GM13976 (cell line): ENCODE results near the gene CLEC6A.

Experiments
- DNase-seq: peaks from one replicate; pipeline ENCODE4 v3.0.0; 2012; ENCODE audit warnings: low spot score
- CTCF ChIP-seq: IDR thresholded peaks from 2 replicates; pipeline ENCODE4 v1.5.1; 2012; ENCODE audit warnings: borderline replicate concordance, mild to moderate bottlenecking; ENCODE audit not compliant: insufficient read depth; ENCODE audit errors: extremely low read depth, missing control alignments, control extremely low read depth
- in situ Hi-C: fragments of 300-500 bp; cut with MboI; formaldehyde crosslinking; loops from one replicate; pipeline ENCODE4 v1.12.0; 2022; ENCODE audit warnings: low sequenced_read_pairs, mixed read lengths, inconsistent platforms; ENCODE audit not compliant: unreplicated experiment

Gene CLEC6A

GRCh38 chr12:8466241-8466640, 10.5 kb downstream of the CLEC6A start:
- DNase-seq, result no peak
- in situ Hi-C loops, result no loop called here
- TF ChIP-seq CTCF, result no peak

DNA sequence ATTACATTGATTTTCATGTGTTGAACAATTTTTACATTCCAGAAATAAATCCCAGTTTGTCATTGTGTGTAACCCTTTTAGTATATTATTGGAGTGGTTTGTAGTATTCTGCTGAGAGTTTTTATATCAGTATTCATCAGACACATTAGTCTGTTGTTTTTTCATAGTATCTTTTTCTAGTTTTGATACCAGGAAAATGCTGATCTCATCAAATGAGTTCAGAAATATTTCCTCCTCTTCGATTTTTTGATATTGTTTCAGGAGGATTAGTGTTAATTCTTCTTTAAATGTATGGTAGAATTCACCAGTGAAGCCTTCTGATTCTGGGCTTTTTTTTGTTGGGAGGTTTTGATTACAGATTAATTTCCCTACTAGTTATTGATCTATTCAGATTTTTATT, 15.3 kb downstream of the CLEC6A start:
- in situ Hi-C loops, result no loop called here
- no peak for TF ChIP-seq CTCF
- DNase-seq, result no peak

DNA sequence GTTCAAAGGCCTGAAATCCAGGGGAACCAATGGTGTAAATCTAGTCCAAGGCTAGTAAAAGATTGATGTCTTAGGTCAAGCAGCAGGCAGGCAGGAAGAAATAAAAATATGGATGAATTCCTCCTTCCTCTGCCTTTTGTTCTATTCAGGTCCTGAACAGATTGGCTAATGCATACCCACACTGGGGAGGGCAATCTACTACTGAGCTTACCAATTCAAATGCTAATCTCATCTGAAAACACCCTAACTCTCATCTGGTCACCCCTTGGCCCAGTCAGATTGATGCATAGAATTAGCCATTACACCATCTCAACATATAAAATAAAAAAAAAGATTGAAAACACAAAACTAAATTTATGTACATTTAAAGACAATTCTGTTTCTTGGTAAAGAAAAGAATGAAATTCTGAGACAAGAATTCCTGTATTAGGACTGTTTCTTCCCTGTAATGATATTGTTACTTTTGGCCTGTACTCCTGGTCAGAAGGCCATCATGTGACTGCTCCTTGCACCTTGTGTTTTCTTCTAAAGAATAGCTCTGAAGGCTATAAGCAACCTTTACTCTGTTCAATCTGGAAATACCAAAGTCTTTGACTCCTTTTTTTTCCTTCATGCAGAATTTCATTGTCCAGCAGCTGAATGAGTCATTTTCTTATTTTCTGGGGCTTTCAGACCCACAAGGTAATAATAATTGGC, 19.9 kb downstream of the CLEC6A start:
- in situ Hi-C loops, result no loop called here
- TF ChIP-seq CTCF, result no peak
- no peak for DNase-seq

- no peak for TF ChIP-seq CTCF
- in situ Hi-C loops, result no loop called here
- DNase-seq, result no peak
These were observed 26.9 kb downstream of the CLEC6A start for GRCh38 chr12:8482571-8483061.

DNA sequence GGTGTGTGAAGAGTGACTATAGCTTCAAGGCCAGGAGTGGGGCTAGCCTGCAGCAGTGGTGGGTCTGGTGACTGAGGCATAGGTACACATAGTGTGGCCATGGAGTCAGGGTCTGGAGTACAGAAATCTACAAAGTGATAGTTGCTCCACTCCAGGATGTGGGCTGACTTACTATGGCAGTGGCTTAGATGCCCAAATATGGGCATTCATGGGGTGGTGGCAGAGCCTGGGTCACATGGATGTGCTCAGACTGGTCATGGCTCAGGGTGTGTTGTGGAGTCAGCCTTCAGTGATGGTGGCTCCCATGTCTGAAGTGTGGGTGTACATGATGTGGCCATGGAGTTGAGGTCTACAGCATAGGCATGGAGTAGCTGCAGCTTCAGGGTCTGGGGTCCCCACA, 27.3 kb downstream of the CLEC6A start:
- DNase-seq, result no peak
- no peak for TF ChIP-seq CTCF
- in situ Hi-C loops, result no loop called here

DNA sequence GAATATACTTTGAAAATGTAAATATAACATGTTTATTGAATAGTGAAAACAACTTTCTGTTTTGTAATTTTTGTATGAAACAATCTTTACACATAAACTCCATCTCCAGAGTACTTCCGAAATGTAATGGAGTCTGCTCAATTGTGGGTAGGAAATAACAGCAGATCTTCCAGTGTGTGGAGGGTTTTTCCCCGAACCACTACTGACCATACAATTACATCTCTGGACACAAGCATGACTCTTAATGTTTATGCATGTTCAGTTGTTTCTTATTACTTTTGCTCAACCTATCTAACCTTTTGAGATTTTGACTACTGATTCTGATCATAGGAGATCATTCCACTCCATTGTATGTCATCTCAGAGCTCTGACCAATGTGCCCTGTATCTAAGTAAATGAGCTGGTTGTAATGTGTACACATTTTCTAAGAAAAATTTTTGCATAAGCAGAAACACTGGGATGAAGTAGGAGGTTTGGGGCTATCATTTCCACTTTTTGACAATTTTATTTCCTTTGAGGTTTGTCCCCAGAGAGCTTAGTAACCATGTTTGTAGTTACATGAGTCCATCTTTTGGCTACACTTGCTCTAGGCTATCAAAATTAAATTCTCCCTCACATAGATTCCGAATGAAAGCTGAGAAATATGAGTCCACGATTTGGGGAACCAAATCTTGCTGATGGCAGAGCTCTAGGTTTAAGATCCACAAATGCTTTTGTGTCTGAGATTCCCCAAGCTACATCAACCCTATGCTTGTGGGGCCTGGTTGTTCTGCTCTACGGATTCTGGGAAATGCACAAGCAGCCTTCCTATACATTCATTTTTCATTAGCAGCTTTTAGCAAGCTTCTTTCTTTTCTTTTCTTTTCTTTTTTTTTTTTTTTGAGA, 36.1 kb downstream of the CLEC6A start:
- in situ Hi-C loops, result no loop called here
- TF ChIP-seq CTCF, result no peak
- DNase-seq, result no peak
